SK-N-MC (cell line): ENCODE results near the gene BLTP1.

Experiments used
- EZH2 ChIP-seq: fragments of 200-600 bp; sonication (generic); IDR thresholded peaks from one replicate; pipeline ENCODE4 v1.6.1; 2017; ENCODE audit warnings: antibody characterized with exemption
- FOXP2 ChIP-seq: optimal IDR thresholded peaks from 2 replicates; pipeline ENCODE3; 2011; ENCODE audit warnings: mild to moderate bottlenecking, moderate library complexity; ENCODE audit not compliant: insufficient read depth; ENCODE audit errors: extremely low read length, control extremely low read depth
- POLR2AphosphoS5 ChIP-seq: IDR thresholded peaks from 2 replicates; pipeline ENCODE4 v1.6.1; 2012; ENCODE audit warnings: mild to moderate bottlenecking, low read depth, low read length, borderline replicate concordance

- TF ChIP-seq POLR2AphosphoS5 (no peak), EZH2 (no peak), FOXP2 (no peak)
Observed at GRCh38 chr4:122167369-122167768, 15.2 kb downstream of the BLTP1 start.
